IPS DF 6.9 (cell line): Measurements from ENCODE around the gene UBE2L5.

Experiments used
- DNase-seq: peaks from one replicate; pipeline ENCODE4 v3.0.0-alpha.2; 2013; ENCODE audit warnings: low read depth, low spot score
- H3K27ac ChIP-seq: one replicate; pipeline ENCODE4 v1.5.1; 2013; ENCODE audit warnings: low read length, control low read depth
- H3K27me3 ChIP-seq: 2 replicates; pipeline ENCODE4 v1.6.1; 2013; ENCODE audit warnings: mild to moderate bottlenecking, low read length; ENCODE audit not compliant: control insufficient read depth, insufficient read depth
- H3K36me3 ChIP-seq: 2 replicates; pipeline ENCODE4 v1.6.1; 2013; ENCODE audit warnings: low read length; ENCODE audit not compliant: control insufficient read depth, insufficient read depth
- H3K4me1 ChIP-seq: 2 replicates; pipeline ENCODE4 v1.6.1; 2013; ENCODE audit warnings: low read length; ENCODE audit not compliant: control insufficient read depth, insufficient read depth
- H3K4me3 ChIP-seq: 2 replicates; pipeline ENCODE4 v1.5.1; 2013; ENCODE audit warnings: mild to moderate bottlenecking, low read length
- H3K9me3 ChIP-seq: 2 replicates; pipeline ENCODE4 v1.6.1; 2013; ENCODE audit warnings: low read length, inconsistent platforms; ENCODE audit not compliant: control insufficient read depth, insufficient read depth
- WGBS: extraction: QIAGEN DNeasy Blood & Tissue Kit; methylation state at CpG from one replicate; pipeline ENCODE4 v1.1.7; 2013; ENCODE audit warnings: mixed read lengths, missing lambda C conversion rate; ENCODE audit not compliant: insufficient read length, insufficient coverage; 5-methylcytosine and 5-hydroxymethylcytosine counted together

UBE2L5 gene

GRCh38 chr13:30477346-30478195, 55.3 kb downstream of the UBE2L5 start:
- Histone ChIP-seq H3K27me3 (no peaks in the 10 kb centered on the region), H3K4me1 (no peaks in the 10 kb centered on the region), H3K36me3 (no peaks in the 10 kb centered on the region), H3K27ac (peak overlapping the region; percentile 89), H3K4me3 (no peak overlapping the region), H3K9me3 (no peaks in the 10 kb centered on the region)
- no CpG with 5 or more reads among the region's 4 CpGs for WGBS
- no peak for DNase-seq
